Esophagus squamous epithelium (tissue), 5 donors: ENCODE measurements around the gene DNAI2. TPM values are rescaled to one million over a fixed set of nuclear protein-coding genes. Genes with fewer than 3 reads are reported as not detected.

Source experiments
- DNase-seq: peaks from one replicate; lab custom pipeline; 2025; lab: John Stamatoyannopoulos, UW
- H3K27ac ChIP-seq, 4 donors: fragments of 200-600 bp; sonication (generic); one replicate each; pipeline ENCODE4 v1.5.1; 2016 to 2019; ENCODE audit warnings: mild to moderate bottlenecking in 1 of 4
- H3K27me3 ChIP-seq, 4 donors: fragments of 200-600 bp; sonication (generic); 1 replicate in 3 of 4; 2 replicates in 1 of 4; pipeline versions ENCODE4 v1.5.1 to v1.6.0; 2017 to 2021; ENCODE audit warnings: antibody characterized with exemption in 1 of 4
- H3K36me3 ChIP-seq, 3 donors: fragments of 200-600 bp; sonication (generic); one replicate each; pipeline ENCODE4 v1.5.1; 2016 to 2019
- H3K4me1 ChIP-seq, 3 donors: fragments of 200-600 bp; sonication (generic); one replicate each; pipeline ENCODE4 v1.5.1; 2017 to 2019
- H3K4me3 ChIP-seq, 4 donors: fragments of 200-600 bp; sonication (generic); 1 replicate in 3 of 4; 2 replicates in 1 of 4; pipeline ENCODE4 v1.5.1; 2016 to 2019; ENCODE audit warnings: mild to moderate bottlenecking in 2 of 4, moderate library complexity in 1 of 4
- H3K9me3 ChIP-seq, 3 donors: fragments of 200-600 bp; sonication (generic); one replicate each; pipeline ENCODE4 v1.5.1; 2016 to 2019
- POLR2A ChIP-seq, 4 donors: fragments of 450-650 bp; IDR thresholded peaks; one replicate each; pipeline ENCODE4 v1.6.1; 2017; ENCODE audit warnings: antibody characterized with exemption in 4 of 4, mild to moderate bottlenecking in 4 of 4, moderate library complexity in 3 of 4
- WGBS, 2 donors: methylation state at CpG; one replicate each; pipeline ENCODE4 v1.1.5; 2018; 5-methylcytosine and 5-hydroxymethylcytosine counted together
- intact Hi-C: fragments of 100-400 bp; cut with DNase I; formaldehyde crosslinking; loops from one replicate; pipeline ENCODE4 v1.15.0; 2022
- total RNA-seq, 4 donors: library from RNA; depleted of rRNA; stranded (reverse); fragments of >200 nt; gene quantifications; one replicate each; pipeline ENCODE4 v1.1.0, GENCODE V29; 2016
- TF ChIP-seq, protein P1 (sequence below), 6 experiments: fragments of 450-650 bp in 4 of 6; fragments of 200-600 bp in 2 of 6; sonication (generic) in 2 of 6; IDR thresholded peaks; one replicate each; pipeline ENCODE4 v1.5.1; 2016 to 2019; ENCODE audit warnings: antibody characterized with exemption in 6 of 6, mild to moderate bottlenecking in 4 of 6, moderate library complexity in 4 of 6
- donor health status: DM: yes; HTN: yes; CAD: no.

Gene DNAI2
- total RNA-seq, 4 donors from 2014 or later, result 0.19 TPM; not detected in 3

GRCh38 chr17:74344658-74345057, 70.6 kb downstream of the DNAI2 start:
- Histone ChIP-seq H3K4me3 (no peak overlapping the region), H3K4me1 (peaks cover 0 to 13% (median 7%) of the 10 kb centered on the region in 3 donors), H3K36me3 (no peaks in the 10 kb centered on the region), H3K27ac (no peak overlapping the region), H3K27me3 (peaks cover 0 to 83% (median 0%) of the 10 kb centered on the region in 4 donors), H3K9me3 (no peaks in the 10 kb centered on the region)
- intact Hi-C loops, result no loop called here
- no peak for DNase-seq
- 61 to 100% methylated on average over 1 to 4 of the region's 21 CpGs for WGBS, 2 donors
- no peak for TF ChIP-seq POLR2A (IDR thresholded peaks at IDR 0.05)
- TF ChIP-seq, protein P1, sequence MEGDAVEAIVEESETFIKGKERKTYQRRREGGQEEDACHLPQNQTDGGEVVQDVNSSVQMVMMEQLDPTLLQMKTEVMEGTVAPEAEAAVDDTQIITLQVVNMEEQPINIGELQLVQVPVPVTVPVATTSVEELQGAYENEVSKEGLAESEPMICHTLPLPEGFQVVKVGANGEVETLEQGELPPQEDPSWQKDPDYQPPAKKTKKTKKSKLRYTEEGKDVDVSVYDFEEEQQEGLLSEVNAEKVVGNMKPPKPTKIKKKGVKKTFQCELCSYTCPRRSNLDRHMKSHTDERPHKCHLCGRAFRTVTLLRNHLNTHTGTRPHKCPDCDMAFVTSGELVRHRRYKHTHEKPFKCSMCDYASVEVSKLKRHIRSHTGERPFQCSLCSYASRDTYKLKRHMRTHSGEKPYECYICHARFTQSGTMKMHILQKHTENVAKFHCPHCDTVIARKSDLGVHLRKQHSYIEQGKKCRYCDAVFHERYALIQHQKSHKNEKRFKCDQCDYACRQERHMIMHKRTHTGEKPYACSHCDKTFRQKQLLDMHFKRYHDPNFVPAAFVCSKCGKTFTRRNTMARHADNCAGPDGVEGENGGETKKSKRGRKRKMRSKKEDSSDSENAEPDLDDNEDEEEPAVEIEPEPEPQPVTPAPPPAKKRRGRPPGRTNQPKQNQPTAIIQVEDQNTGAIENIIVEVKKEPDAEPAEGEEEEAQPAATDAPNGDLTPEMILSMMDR (IDR thresholded peaks at IDR 0.05), result no peak

- peaks cover 0 to 85% (median 0%) of the 10 kb centered on the region in 4 donors for H3K27me3 ChIP-seq
- WGBS, 2 donors, result 40% methylated on average over 10 of the region's 13 CpGs; no CpG with 5 or more reads in 1 of the 2 donors
- TF ChIP-seq, protein P1 (IDR thresholded peaks at IDR 0.05), result no peak
- no peak for TF ChIP-seq POLR2A (IDR thresholded peaks at IDR 0.05)
- no peak overlapping the region for H3K27ac ChIP-seq
- peaks cover 0 to 13% (median 7%) of the 10 kb centered on the region in 3 donors for H3K4me1 ChIP-seq
- no peak overlapping the region for H3K4me3 ChIP-seq
- intact Hi-C loops, result no loop called here
- no peaks in the 10 kb centered on the region for H3K36me3 ChIP-seq
- no peak for DNase-seq
- H3K9me3 ChIP-seq, result no peaks in the 10 kb centered on the region
Observed at GRCh38 chr17:74345433-74346241, 71.6 kb downstream of the DNAI2 start.

GRCh38 chr17:74347646-74348045, 73.6 kb downstream of the DNAI2 start:
- Histone ChIP-seq H3K36me3 (no peaks in the 10 kb centered on the region), H3K4me1 (peaks cover 0 to 19% (median 7%) of the 10 kb centered on the region in 3 donors), H3K4me3 (no peak overlapping the region), H3K27ac (no peak overlapping the region), H3K27me3 (peaks cover 0 to 87% (median 3%) of the 10 kb centered on the region in 4 donors), H3K9me3 (no peaks in the 10 kb centered on the region)
- intact Hi-C loops, result no loop called here
- 76 to 84% methylated on average over 5 to 8 of the region's 14 CpGs for WGBS, 2 donors
- DNase-seq, result no peak
- TF ChIP-seq POLR2A (IDR thresholded peaks at IDR 0.05), result no peak
- TF ChIP-seq, protein P1 (IDR thresholded peaks at IDR 0.05), result no peak

DNA sequence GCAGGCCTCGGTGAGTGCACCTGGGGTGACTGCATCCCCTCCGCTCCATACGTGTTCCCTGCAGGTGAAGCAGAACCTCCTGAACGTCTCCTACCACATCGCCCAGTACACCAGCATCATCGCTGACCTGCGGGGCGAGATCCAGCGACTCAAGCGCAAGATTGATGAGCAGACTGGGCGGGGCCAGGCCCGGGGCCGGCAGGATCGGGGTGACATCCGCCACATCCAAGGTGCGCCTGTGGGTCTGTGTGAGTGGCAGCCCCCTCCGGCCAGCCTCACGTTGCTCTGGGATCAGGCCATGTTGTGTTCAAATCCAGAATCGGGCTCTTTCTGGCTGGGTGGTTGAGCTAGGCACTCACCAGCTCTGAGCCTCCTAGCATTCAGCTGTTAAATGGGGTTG, 75.1 kb downstream of the DNAI2 start:
- Histone ChIP-seq H3K4me3 (no peak overlapping the region), H3K9me3 (no peaks in the 10 kb centered on the region), H3K4me1 (peaks cover 0 to 19% (median 7%) of the 10 kb centered on the region in 3 donors), H3K36me3 (no peaks in the 10 kb centered on the region), H3K27me3 (peaks cover 0 to 87% (median 10%) of the 10 kb centered on the region in 4 donors), H3K27ac (no peak overlapping the region)
- 65 to 71% methylated on average over 10 to 15 of the region's 19 CpGs for whole genome bisulfite sequencing, 2 donors
- intact Hi-C loops, result no loop called here
- DNase-seq, result no peak
- TF ChIP-seq, protein P1 (IDR thresholded peaks at IDR 0.05), result no peak
- no peak for TF ChIP-seq POLR2A (IDR thresholded peaks at IDR 0.05)

DNA sequence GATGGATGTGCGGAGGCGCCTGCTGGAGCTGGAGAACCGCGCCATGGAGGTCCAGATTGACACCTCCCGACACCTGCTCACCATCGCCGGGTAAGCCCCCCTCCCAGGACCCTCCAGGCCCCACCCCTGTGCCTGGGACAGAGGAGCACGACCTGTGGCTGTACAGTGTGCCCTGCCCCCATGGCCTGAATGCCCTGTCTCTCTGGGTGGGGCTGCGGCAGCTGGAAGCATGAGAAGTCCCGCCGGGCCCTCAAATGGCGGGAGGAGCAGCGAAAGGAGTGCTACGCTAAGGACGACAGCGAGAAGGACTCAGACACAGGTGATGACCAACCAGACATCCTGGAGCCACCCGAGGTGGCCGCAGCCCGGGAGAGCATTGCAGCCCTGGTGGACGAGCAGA, 76.5 kb downstream of the DNAI2 start:
- H3K27ac ChIP-seq, result no peak overlapping the region
- H3K9me3 ChIP-seq, result no peaks in the 10 kb centered on the region
- H3K4me3 ChIP-seq, result no peak overlapping the region
- no peaks in the 10 kb centered on the region for H3K36me3 ChIP-seq
- TF ChIP-seq, protein P1 (IDR thresholded peaks at IDR 0.05), result no peak
- TF ChIP-seq POLR2A (IDR thresholded peaks at IDR 0.05), result no peak
- no peak for DNase-seq
- H3K27me3 ChIP-seq, result peaks cover 0 to 87% (median 10%) of the 10 kb centered on the region in 4 donors
- 83 to 89% methylated on average over 3 to 7 of the region's 20 CpGs for WGBS, 2 donors
- intact Hi-C loops, result no loop called here
- H3K4me1 ChIP-seq, result peaks cover 0 to 14% (median 5%) of the 10 kb centered on the region in 3 donors
